GM08714 (cell line): Measurements from ENCODE around the gene ANO10.
"Not testable (repeated sequence)": the region's sequence is repeated elsewhere in the genome, so short reads cannot be mapped to it uniquely, and the experiment has no call there.

Experiments
- H3K4me3 ChIP-seq: fragments of 200-500 bp; sonication (Bioruptor generic); 2 replicates; pipeline ENCODE4 v1.5.1; 2014; ENCODE audit warnings: mild to moderate bottlenecking, low read length, inconsistent platforms
- ZNF274 ChIP-seq: IDR thresholded peaks from 2 replicates; pipeline ENCODE4 v1.6.1; 2012; ENCODE audit warnings: mild to moderate bottlenecking, low read depth, low read length

ANO10 gene

GRCh38 chr3:43525941-43526607 is 95.7 kb downstream of the ANO10 start:
- H3K4me3 ChIP-seq, result no peak overlapping the region
- TF ChIP-seq ZNF274, result no peak

DNA sequence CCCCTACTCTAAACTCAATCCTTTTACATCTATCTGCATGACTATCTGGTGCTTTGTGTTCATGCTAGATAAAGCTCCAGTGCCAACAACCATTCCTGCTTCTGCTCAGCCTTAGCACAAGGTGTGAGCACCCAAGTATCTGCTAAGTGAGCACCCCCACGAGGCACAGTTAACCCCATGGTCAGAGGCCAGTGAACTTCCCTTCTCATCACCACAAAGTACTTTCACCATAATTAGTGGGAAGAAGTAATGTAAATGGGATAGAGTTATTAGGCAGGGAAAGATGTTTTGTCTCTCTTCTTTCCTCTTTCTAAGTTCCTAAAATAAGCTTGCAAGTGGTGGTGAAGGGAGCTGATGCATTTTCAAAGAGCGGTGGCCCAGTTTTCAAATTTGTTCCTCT is 96.4 kb downstream of the ANO10 start:
- TF ChIP-seq ZNF274, result no peak

GRCh38 chr3:43523454-43524053 is 98.3 kb downstream of the ANO10 start:
- TF ChIP-seq ZNF274, result no peak
- H3K4me3 ChIP-seq, result no peak overlapping the region

More for the DNA sequence above, 96.4 kb downstream of the ANO10 start:
- H3K4me3 ChIP-seq, result no peak overlapping the region

- no peak overlapping the region for H3K4me3 ChIP-seq
- TF ChIP-seq ZNF274, result no peak
These were observed 99.0 kb downstream of the ANO10 start for GRCh38 chr3:43522727-43523362.

DNA sequence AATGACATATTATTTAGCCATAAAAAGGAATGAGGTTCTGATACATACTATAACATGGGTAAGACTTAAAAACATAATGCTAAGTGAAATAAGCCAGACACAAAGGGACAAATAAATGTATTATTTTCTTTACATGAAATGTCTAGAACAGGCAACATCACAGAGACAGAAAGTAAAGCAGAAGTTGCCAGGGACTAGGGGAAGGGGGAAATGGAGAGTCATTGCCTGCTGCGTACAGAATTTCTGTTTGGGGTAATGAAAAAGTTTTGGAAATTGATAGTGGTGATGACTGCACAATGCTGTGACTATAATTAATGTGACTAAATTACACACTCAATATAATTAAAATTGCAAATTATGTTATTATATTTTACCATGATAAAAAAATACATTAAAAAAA is 99.9 kb downstream of the ANO10 start:
- no peak for TF ChIP-seq ZNF274
- no peak overlapping the region for H3K4me3 ChIP-seq

GRCh38 chr3:43518515-43518914 is 103.3 kb downstream of the ANO10 start:
- not testable (repeated sequence) for H3K4me3 ChIP-seq

- no peak overlapping the region for H3K4me3 ChIP-seq
- TF ChIP-seq ZNF274, result no peak
These were observed 105.7 kb downstream of the ANO10 start for GRCh38 chr3:43515970-43516635.

DNA sequence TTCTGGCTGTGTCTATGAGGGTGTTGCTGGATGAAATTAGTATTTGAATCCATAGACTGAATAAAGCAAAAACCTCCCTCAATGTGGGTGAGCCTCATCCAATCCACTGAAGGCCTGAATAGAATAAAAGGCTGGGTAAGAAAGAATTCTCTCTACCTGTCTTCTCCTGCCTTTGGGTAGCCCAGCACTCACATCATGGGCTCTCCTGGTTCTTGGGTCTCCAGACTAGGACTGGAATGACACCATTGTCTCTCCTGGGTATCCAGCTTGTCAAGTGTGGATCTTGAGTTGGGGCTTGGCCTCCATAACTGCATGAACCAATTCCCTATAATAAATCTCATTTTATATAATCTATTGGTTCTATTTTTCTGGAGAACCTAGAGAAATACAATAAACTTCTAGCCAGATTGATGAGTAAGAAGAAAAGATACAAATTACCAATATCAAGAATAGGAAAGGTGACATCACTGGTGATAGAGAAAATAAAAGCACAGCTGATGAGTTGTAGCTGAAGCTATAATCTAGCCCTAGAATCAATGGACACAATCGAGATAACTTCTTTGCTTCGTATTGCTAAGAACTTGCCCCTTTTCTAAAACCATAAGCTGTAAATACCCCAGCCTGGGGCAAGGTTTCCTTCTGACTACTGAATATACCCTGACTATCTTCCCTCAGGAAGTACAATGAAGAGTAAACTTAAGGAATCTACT is 106.4 kb downstream of the ANO10 start:
- no peak for TF ChIP-seq ZNF274
- no peak overlapping the region for H3K4me3 ChIP-seq

GRCh38 chr3:43512754-43513404 is 108.9 kb downstream of the ANO10 start:
- no peak for TF ChIP-seq ZNF274
- H3K4me3 ChIP-seq, result no peak overlapping the region

GRCh38 chr3:43506644-43507043 is 115.2 kb downstream of the ANO10 start:
- TF ChIP-seq ZNF274, result no peak
- no peak overlapping the region for H3K4me3 ChIP-seq

DNA sequence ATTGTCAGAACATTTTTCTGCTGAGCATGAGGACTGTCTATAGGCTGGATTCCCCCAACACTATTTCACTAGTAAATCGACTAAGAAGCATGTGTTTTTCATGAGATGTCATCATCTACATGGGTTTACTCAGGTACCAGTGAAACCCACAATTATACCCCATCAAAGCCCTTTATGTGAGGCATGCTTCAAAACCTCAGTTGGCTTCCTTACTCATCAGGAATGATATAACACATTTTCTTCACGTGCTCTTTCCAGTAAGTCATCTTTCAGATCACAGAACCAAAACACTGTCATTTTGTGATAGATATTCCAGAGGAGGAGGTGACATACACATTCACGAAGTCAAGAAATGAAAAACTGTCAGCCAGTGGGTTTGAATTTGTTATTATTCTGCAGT is 116.5 kb downstream of the ANO10 start:
- H3K4me3 ChIP-seq, result no peak overlapping the region
- no peak for TF ChIP-seq ZNF274

DNA sequence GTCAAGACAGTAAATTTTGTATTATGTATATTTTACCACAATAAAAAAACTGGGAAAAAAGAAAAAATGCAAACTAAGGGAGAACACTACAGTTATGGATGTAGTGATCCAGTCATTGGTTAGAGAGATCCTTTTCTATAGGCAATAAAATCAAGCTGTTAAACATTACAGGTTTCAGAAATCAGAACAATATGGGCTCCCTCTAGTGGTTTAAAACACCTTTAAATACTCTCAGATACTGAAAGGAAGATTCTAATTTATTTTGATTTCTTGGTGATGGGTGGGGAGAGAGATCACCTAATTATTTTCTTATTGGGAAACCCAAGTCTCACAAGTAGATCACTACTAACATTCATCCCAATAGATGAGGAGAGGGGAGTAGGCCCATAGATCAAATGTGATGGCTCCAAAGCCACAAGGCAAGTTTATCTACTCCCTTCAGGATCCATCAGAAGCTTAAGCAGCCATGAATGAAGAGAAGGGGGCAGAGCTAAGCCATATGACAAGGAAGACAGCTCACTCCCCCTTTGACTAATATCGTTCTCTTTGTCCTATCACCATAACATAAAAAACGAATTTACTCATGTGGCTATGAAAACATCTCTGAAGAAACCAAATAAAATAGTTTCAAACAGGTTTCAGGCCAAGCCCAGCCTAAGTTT is 118.6 kb downstream of the ANO10 start:
- no peak for TF ChIP-seq ZNF274
- H3K4me3 ChIP-seq, result no peak overlapping the region

GRCh38 chr3:43499256-43499655 is 122.6 kb downstream of the ANO10 start:
- no peak for TF ChIP-seq ZNF274
- no peak overlapping the region for H3K4me3 ChIP-seq
